IMR-90 (cell line): ENCODE measurements around the gene VPREB3. TPM values are rescaled to one million over a fixed set of nuclear protein-coding genes. Genes with fewer than 3 reads are reported as not detected.

ENCODE experiments used
- ATAC-seq: fragments of 200-7000 bp; cut with Tn5 transposase; 2 replicates; pipeline ENCODE4 v1.9.1; 2020; ENCODE audit warnings: low read depth, mild to moderate bottlenecking, moderate library complexity
- BruUV-seq: library from RNA; stranded (reverse); fragments of 400-500 nt; replicated peaks from 2 replicates; lab custom pipeline; 2021; lab: Mats Ljungman, UMichigan
- CTCF ChIA-PET: fragments of 300-600 bp; formaldehyde crosslinking; extraction: SDS; loops from one replicate; lab custom pipeline; 2021; ENCODE audit warnings: antibody characterized with exemption; lab: Yijun Ruan, JAX
- POLR2A ChIA-PET: fragments of 300-600 bp; sonication (Branson Sonifier 250); formaldehyde crosslinking; loops from one replicate; lab custom pipeline; 2022; ENCODE audit warnings: antibody characterized with exemption; ENCODE audit not compliant: unreplicated experiment; lab: Charles Lee
- DNase-seq: peaks from one replicate; pipeline ENCODE4 v3.0.0; 2013
- H2AFZ ChIP-seq: replicated peaks from 2 replicates; pipeline ENCODE3; 2013; ENCODE audit warnings: low read length, mild to moderate bottlenecking; ENCODE audit not compliant: poor library complexity
- H2AK5ac ChIP-seq: 2 replicates; pipeline ENCODE4 v1.6.1; 2013; ENCODE audit warnings: low read depth, low read length, inconsistent platforms
- H2AK9ac ChIP-seq: replicated peaks from 2 replicates; pipeline ENCODE3; 2013; ENCODE audit warnings: mild to moderate bottlenecking, low read depth, low read length, moderate library complexity; ENCODE audit not compliant: poor library complexity
- H2BK120ac ChIP-seq: 2 replicates; pipeline ENCODE4 v1.6.1; 2013; ENCODE audit warnings: low read depth, low read length, inconsistent platforms
- H2BK15ac ChIP-seq: 3 replicates; pipeline ENCODE4 v1.6.1; 2013; ENCODE audit warnings: low read depth, low read length, inconsistent platforms
- H2BK20ac ChIP-seq: 2 replicates; pipeline ENCODE4 v1.6.1; 2013; ENCODE audit warnings: low read depth, mild to moderate bottlenecking, inconsistent platforms, low read length, moderate library complexity
- H2BK5ac ChIP-seq: 2 replicates; pipeline ENCODE4 v1.6.1; 2013; ENCODE audit warnings: mild to moderate bottlenecking, low read depth, low read length, inconsistent platforms; ENCODE audit not compliant: poor library complexity, severe bottlenecking
- H3K14ac ChIP-seq: replicated peaks from 2 replicates; pipeline ENCODE4 v1.6.1; 2013; ENCODE audit warnings: low read depth, low read length, inconsistent platforms
- H3K18ac ChIP-seq: 2 replicates; pipeline ENCODE4 v1.6.1; 2013; ENCODE audit warnings: low read depth, low read length, control low read depth
- H3K23ac ChIP-seq: 2 replicates; pipeline ENCODE4 v1.6.1; 2013; ENCODE audit warnings: low read depth, low read length, inconsistent platforms
- H3K27ac ChIP-seq: 2 replicates; pipeline ENCODE4 v1.5.1; 2013; ENCODE audit warnings: mild to moderate bottlenecking, control low read depth, low read length; ENCODE audit not compliant: insufficient read depth
- H3K27me3 ChIP-seq: 2 replicates; pipeline ENCODE4 v1.6.1; 2013; ENCODE audit warnings: low read length; ENCODE audit not compliant: control insufficient read depth, insufficient read depth
- H3K36me3 ChIP-seq: 2 replicates; pipeline ENCODE4 v1.6.1; 2013; ENCODE audit warnings: low read length, mixed read lengths; ENCODE audit not compliant: control insufficient read depth, insufficient read depth
- H3K4ac ChIP-seq: 2 replicates; pipeline ENCODE4 v1.6.1; 2013; ENCODE audit warnings: low read depth, low read length, inconsistent platforms
- H3K4me1 ChIP-seq: 2 replicates; pipeline ENCODE4 v1.6.1; 2013; ENCODE audit warnings: low read length, mixed read lengths; ENCODE audit not compliant: control insufficient read depth, insufficient read depth
- H3K4me2 ChIP-seq: 2 replicates; pipeline ENCODE4 v1.6.1; 2013; ENCODE audit warnings: low read depth, mild to moderate bottlenecking, control low read depth, low read length, moderate library complexity
- H3K4me3 ChIP-seq: 2 replicates; pipeline ENCODE4 v1.5.1; 2013; ENCODE audit warnings: low read depth, mild to moderate bottlenecking, control low read depth, low read length, moderate library complexity; ENCODE audit not compliant: insufficient read depth
- H3K56ac ChIP-seq: 2 replicates; pipeline ENCODE4 v1.6.1; 2013; ENCODE audit warnings: low read length, inconsistent platforms; ENCODE audit not compliant: insufficient read depth; ENCODE audit errors: extremely low read depth
- H3K79me1 ChIP-seq, 2 experiments: 2 replicates each; pipeline ENCODE4 v1.6.1; 2013; ENCODE audit warnings: low read length in 2 of 2, inconsistent platforms in 1 of 2, low read depth in 1 of 2
- H3K9ac ChIP-seq: 2 replicates; pipeline ENCODE4 v1.6.1; 2013; ENCODE audit warnings: low read depth, low read length, control low read depth
- H3K9me1 ChIP-seq: 2 replicates; pipeline ENCODE4 v1.6.1; 2013; ENCODE audit warnings: low read length, inconsistent platforms; ENCODE audit not compliant: insufficient read depth
- H3K9me3 ChIP-seq: 2 replicates; pipeline ENCODE4 v1.6.1; 2013; ENCODE audit warnings: low read length; ENCODE audit not compliant: control insufficient read depth, insufficient read depth
- H4K20me1 ChIP-seq: 2 replicates; pipeline ENCODE4 v1.6.1; 2013; ENCODE audit warnings: low read length, inconsistent platforms; ENCODE audit not compliant: insufficient read depth
- H4K5ac ChIP-seq: 2 replicates; pipeline ENCODE4 v1.6.1; 2013; ENCODE audit warnings: mild to moderate bottlenecking, low read depth, low read length, control low read depth
- H4K8ac ChIP-seq, 2 experiments: 2 replicates each; pipeline ENCODE4 v1.6.1; 2013; ENCODE audit warnings: low read depth in 2 of 2, low read length in 2 of 2, control low read depth in 1 of 2, inconsistent platforms in 1 of 2
- H4K91ac ChIP-seq: 2 replicates; pipeline ENCODE4 v1.6.1; 2013; ENCODE audit warnings: low read depth, low read length, inconsistent platforms; ENCODE audit not compliant: insufficient read depth
- ELK1 ChIP-seq: fragments of 150-350 bp; IDR thresholded peaks from 2 replicates; pipeline ENCODE4 v1.6.1; 2016; ENCODE audit warnings: low read depth, mild to moderate bottlenecking, low read length, moderate library complexity, borderline replicate concordance
- MAZ ChIP-seq: IDR thresholded peaks from 2 replicates; pipeline ENCODE4 v1.6.1; 2012; ENCODE audit warnings: low read depth, mild to moderate bottlenecking, low read length, improper control_type of control experiment, moderate library complexity, borderline replicate concordance
- MXI1 ChIP-seq: IDR thresholded peaks from 2 replicates; pipeline ENCODE4 v1.6.1; 2012; ENCODE audit warnings: low read depth, mild to moderate bottlenecking, low read length, moderate library complexity, borderline replicate concordance
- NFE2L2 ChIP-seq: fragments of 150-350 bp; IDR thresholded peaks from 2 replicates; pipeline ENCODE4 v1.6.1; 2016; ENCODE audit warnings: low read depth, mild to moderate bottlenecking, low read length
- RFX5 ChIP-seq: IDR thresholded peaks from 2 replicates; pipeline ENCODE4 v1.8.0; 2012; ENCODE audit warnings: low read depth, mild to moderate bottlenecking, low read length, moderate library complexity
- WGBS, 2 experiments: methylation state at CpG; one replicate each; pipeline versions ENCODE4 v1.1.5 to v1.1.7; 2013; ENCODE audit warnings: missing lambda C conversion rate in 2 of 2; ENCODE audit not compliant: insufficient read length in 1 of 2; ENCODE audit errors: extremely low coverage in 2 of 2; 5-methylcytosine and 5-hydroxymethylcytosine counted together
- dilution Hi-C: fragments of 300-500 bp; cut with HindIII; formaldehyde crosslinking; loops from one replicate; pipeline ENCODE4 v1.14.3; 2018; ENCODE audit warnings: low sequenced_read_pairs; ENCODE audit not compliant: unreplicated experiment
- in situ Hi-C: fragments of 300-500 bp; cut with MboI; formaldehyde crosslinking; loops from 3 replicates; pipeline ENCODE4 v1.14.3; 2019; ENCODE audit warnings: low sequenced_read_pairs, inconsistent platforms, mixed read lengths
- intact Hi-C: fragments of 100-400 bp; cut with micrococcal nuclease; formaldehyde crosslinking; loops from 2 replicates; pipeline ENCODE4 v1.10.0; 2022
- polyA plus RNA-seq, 3 experiments: library from polyadenylated mRNA; depleted of rRNA; stranded (reverse); fragments of >200 nt; gene quantifications; 2 replicates each; pipeline ENCODE4 v1.2.3, GENCODE V29; 2012; ENCODE audit warnings: low replicate concordance in 1 of 3
- total RNA-seq: library from RNA; depleted of rRNA; stranded (reverse); fragments of >200 nt; gene quantifications from 2 replicates; pipeline ENCODE4 v1.2.3, GENCODE V29; 2012

Gene VPREB3
- total and polyA plus RNA-seq, 2 of the 4 experiments (the other 2 are of a cell fraction) = not detected

- BruUV-seq = no TSS peak
- dilution Hi-C loops = no loop called here
- POLR2A ChIA-PET = no interaction called here
Measured at GRCh38 chr22:23763579-23763945, 9.3 kb upstream of the VPREB3 start.

More at GRCh38 chr22:23763579-23763945, 9.3 kb upstream of the VPREB3 start:
- no peak overlapping the region for H4K91ac ChIP-seq
- H3K14ac ChIP-seq = no peak overlapping the region
- H3K36me3 ChIP-seq = no peaks in the 10 kb centered on the region
- H3K27ac ChIP-seq = no peak overlapping the region
- no peaks in the 10 kb centered on the region for H3K27me3 ChIP-seq
- no peak overlapping the region for H2AK5ac ChIP-seq
- H2BK20ac ChIP-seq = no peak overlapping the region
- no peak overlapping the region for H3K18ac ChIP-seq
- H4K5ac ChIP-seq = no peak overlapping the region
- DNase-seq (no peak), ATAC-seq (no peak)
- H3K79me1 ChIP-seq = no peaks in the 10 kb centered on the region
- H2BK5ac ChIP-seq = no peak overlapping the region
- no peak overlapping the region for H2BK15ac ChIP-seq
- no peaks in the 10 kb centered on the region for H4K20me1 ChIP-seq
- no peak overlapping the region for H3K56ac ChIP-seq
- intact Hi-C loops = no loop called here
- H3K23ac ChIP-seq = no peak overlapping the region
- 0 out of 2 replicates have a peak overlapping the region, but pooled peaks have one; percentile 19 for H2BK120ac ChIP-seq
- no peaks in the 10 kb centered on the region for H3K9me3 ChIP-seq
- H3K4me1 ChIP-seq = peaks cover 10% of the 10 kb centered on the region
- TF ChIP-seq MXI1 = no peak
- no peak for TF ChIP-seq ELK1
- no peak for TF ChIP-seq NFE2L2
- no peak for TF ChIP-seq MAZ
- no peak for TF ChIP-seq RFX5
- peak overlapping the region; percentile 83 for H2AFZ ChIP-seq
- no peak overlapping the region for H3K4me3 ChIP-seq
- H3K4me2 ChIP-seq = peak overlapping the region; percentile 17; the same call in 1 of the 2 replicates
- 0 out of 2 replicates have a peak, but pooled peaks cover 7% of the 10 kb centered on the region for H3K9me1 ChIP-seq
- WGBS, 2 experiments = 75% methylated on average over 2 of the region's 17 CpGs; no CpG with 5 or more reads in 1 of the 2 experiments
- peak overlapping the region in 1 of 2 experiments; percentile 96; a peak in 1 of 4 replicates for H4K8ac ChIP-seq
- no peak overlapping the region for H3K9ac ChIP-seq
- no peak overlapping the region for H3K4ac ChIP-seq
- H2AK9ac ChIP-seq = no peak overlapping the region
- in situ Hi-C loops = no loop called here
- CTCF ChIA-PET = no interaction called here
